Measurements from ENCODE around the gene ZFP57.
A peak's percentile ranks its signal among the peaks of the same experiment; 100 is the strongest.

DNA sequence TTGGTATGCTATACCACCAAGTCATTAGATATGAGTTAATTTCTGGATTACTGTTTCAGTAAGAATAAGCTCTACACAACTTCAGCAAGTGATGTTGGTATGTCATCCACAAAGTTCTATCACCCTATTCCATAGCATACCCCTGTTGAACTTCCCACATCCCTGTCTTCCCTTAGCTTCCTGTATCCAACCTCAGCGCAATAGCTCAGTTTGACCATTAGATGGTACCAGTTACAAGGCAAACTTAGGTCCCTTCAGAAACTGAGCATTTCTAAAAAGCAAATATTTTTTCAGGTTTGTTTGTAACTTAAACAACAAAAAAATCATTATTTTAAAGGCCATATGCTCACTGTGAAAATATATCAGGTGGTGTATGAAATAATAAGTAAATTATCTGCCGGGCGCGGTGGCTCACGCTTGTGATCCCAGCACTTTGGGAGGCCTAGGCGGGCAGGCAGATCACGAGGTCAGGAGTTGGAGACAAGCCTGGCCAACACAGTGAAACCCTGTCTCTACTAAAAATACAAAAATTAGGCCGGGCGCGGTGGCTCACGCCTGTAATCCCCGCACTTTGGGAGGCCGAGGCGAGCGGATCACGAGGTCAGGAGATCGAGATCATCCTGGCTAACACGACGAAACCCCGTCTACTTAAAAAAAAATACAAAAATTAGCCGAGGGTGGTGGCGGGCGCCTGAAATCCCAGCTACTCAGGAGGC is 32.9 kb downstream of the ZFP57 start:
- TF ChIP-seq EZH2 (IDR thresholded peaks at IDR 0.05; ENCODE audit: low read length), result no peak
- TF ChIP-seq, protein P1, sequence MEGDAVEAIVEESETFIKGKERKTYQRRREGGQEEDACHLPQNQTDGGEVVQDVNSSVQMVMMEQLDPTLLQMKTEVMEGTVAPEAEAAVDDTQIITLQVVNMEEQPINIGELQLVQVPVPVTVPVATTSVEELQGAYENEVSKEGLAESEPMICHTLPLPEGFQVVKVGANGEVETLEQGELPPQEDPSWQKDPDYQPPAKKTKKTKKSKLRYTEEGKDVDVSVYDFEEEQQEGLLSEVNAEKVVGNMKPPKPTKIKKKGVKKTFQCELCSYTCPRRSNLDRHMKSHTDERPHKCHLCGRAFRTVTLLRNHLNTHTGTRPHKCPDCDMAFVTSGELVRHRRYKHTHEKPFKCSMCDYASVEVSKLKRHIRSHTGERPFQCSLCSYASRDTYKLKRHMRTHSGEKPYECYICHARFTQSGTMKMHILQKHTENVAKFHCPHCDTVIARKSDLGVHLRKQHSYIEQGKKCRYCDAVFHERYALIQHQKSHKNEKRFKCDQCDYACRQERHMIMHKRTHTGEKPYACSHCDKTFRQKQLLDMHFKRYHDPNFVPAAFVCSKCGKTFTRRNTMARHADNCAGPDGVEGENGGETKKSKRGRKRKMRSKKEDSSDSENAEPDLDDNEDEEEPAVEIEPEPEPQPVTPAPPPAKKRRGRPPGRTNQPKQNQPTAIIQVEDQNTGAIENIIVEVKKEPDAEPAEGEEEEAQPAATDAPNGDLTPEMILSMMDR (optimal IDR thresholded peaks at IDR 0.05 in 1 of 3, IDR thresholded peaks at IDR 0.05 in 1 of 3, conservative IDR thresholded peaks at IDR 0.05 in 1 of 3; ENCODE audit: extremely low read depth in 1 of 3, insufficient read depth in 2 of 3, low read length in 3 of 3), result peak; percentile 67 to 92 (median 77)
